HepG2 (cell line): Measurements from ENCODE around the gene DOC2A. TPM values are rescaled to one million over a fixed set of nuclear protein-coding genes. Genes with fewer than 3 reads are reported as not detected.

Experiments used
- BORCS8-MEF2B ChIP-seq: sonication (generic); formaldehyde crosslinking; IDR thresholded peaks from 2 replicates; pipeline ENCODE4 v1.8.0; 2022; ENCODE audit warnings: mild to moderate bottlenecking, missing genetic modification reagents
- CEBPG ChIP-seq: IDR thresholded peaks from 2 replicates; pipeline ENCODE4 v1.6.1; 2016
- CERS6 ChIP-seq: sonication (generic); formaldehyde crosslinking; IDR thresholded peaks from 2 replicates; pipeline ENCODE4 v1.5.0; 2020; ENCODE audit warnings: missing genetic modification reagents
- FOSL2 ChIP-seq: sonication (generic); formaldehyde crosslinking; IDR thresholded peaks from 2 replicates; pipeline ENCODE4 v1.4.0; 2020; ENCODE audit warnings: missing genetic modification reagents
- FOXJ3 ChIP-seq: sonication (generic); formaldehyde crosslinking; IDR thresholded peaks from 2 replicates; pipeline ENCODE4 v1.4.0; 2020; ENCODE audit warnings: missing genetic modification reagents, mild to moderate bottlenecking, borderline replicate concordance
- HNRNPL ChIP-seq: fragments of 200-400 bp; formaldehyde crosslinking; IDR thresholded peaks from 2 replicates; pipeline ENCODE4 v1.6.1; 2017; ENCODE audit warnings: mild to moderate bottlenecking, low read depth, low read length
- HOXA5 ChIP-seq: sonication (generic); formaldehyde crosslinking; IDR thresholded peaks from 2 replicates; pipeline ENCODE4 v1.4.0; 2020; ENCODE audit warnings: missing genetic modification reagents
- JDP2 ChIP-seq: sonication (generic); formaldehyde crosslinking; IDR thresholded peaks from 2 replicates; pipeline ENCODE4 v1.8.1; 2022; ENCODE audit warnings: missing genetic modification reagents, borderline replicate concordance
- MEIS2 ChIP-seq: sonication (generic); formaldehyde crosslinking; IDR thresholded peaks from 2 replicates; pipeline ENCODE4 v1.9.0; 2021; ENCODE audit warnings: mild to moderate bottlenecking, missing genetic modification reagents
- PLRG1 ChIP-seq: fragments of 450-650 bp; conservative IDR thresholded peaks from 2 replicates; pipeline ENCODE4 v1.6.1; 2016
- SIX1 ChIP-seq: sonication (generic); formaldehyde crosslinking; IDR thresholded peaks from 2 replicates; pipeline ENCODE4 v1.4.0; 2020; ENCODE audit warnings: missing genetic modification reagents, borderline replicate concordance
- SRSF9 ChIP-seq: fragments of 200-400 bp; formaldehyde crosslinking; IDR thresholded peaks from 2 replicates; pipeline ENCODE4 v1.6.1; 2018; ENCODE audit warnings: borderline replicate concordance, mild to moderate bottlenecking, low read depth, low read length; ENCODE audit not compliant: insufficient read depth, poor library complexity, severe bottlenecking
- TEF ChIP-seq: sonication (generic); formaldehyde crosslinking; IDR thresholded peaks from 2 replicates; pipeline ENCODE4 v1.5.0; 2020; ENCODE audit warnings: missing genetic modification reagents
- ZBTB46 ChIP-seq: sonication (generic); formaldehyde crosslinking; IDR thresholded peaks from 2 replicates; pipeline ENCODE4 v1.4.0; 2020; ENCODE audit warnings: mild to moderate bottlenecking, missing genetic modification reagents, borderline replicate concordance
- ZFP1 ChIP-seq: IDR thresholded peaks from 2 replicates; pipeline ENCODE4 v1.6.1; 2016
- ZFYVE20 ChIP-seq: sonication (generic); formaldehyde crosslinking; IDR thresholded peaks from 2 replicates; pipeline ENCODE4 v1.8.0; 2023; ENCODE audit warnings: low read depth, mild to moderate bottlenecking, moderate library complexity, missing genetic modification reagents, borderline replicate concordance
- ZNF101 ChIP-seq: sonication (generic); formaldehyde crosslinking; IDR thresholded peaks from 2 replicates; pipeline ENCODE4 v1.4.0; 2020; ENCODE audit warnings: mild to moderate bottlenecking, low read depth, missing genetic modification reagents, borderline replicate concordance
- ZNF205 ChIP-seq: IDR thresholded peaks from 2 replicates; pipeline ENCODE4 v1.6.1; 2018; ENCODE audit warnings: missing biosample characterization, missing genetic modification reagents
- ZNF232 ChIP-seq: sonication (generic); formaldehyde crosslinking; IDR thresholded peaks from 2 replicates; pipeline ENCODE4 v1.4.0; 2020; ENCODE audit warnings: missing genetic modification reagents, borderline replicate concordance
- ZNF281 ChIP-seq: sonication (generic); formaldehyde crosslinking; IDR thresholded peaks from 2 replicates; pipeline ENCODE4 v1.4.0; 2020; ENCODE audit warnings: missing genetic modification reagents, borderline replicate concordance
- ZNF30 ChIP-seq: sonication (generic); formaldehyde crosslinking; IDR thresholded peaks from 2 replicates; pipeline ENCODE4 v1.5.0; 2020; ENCODE audit warnings: mild to moderate bottlenecking, missing genetic modification reagents
- ZNF335 ChIP-seq: sonication (generic); formaldehyde crosslinking; IDR thresholded peaks from 2 replicates; pipeline ENCODE4 v1.4.0; 2020; ENCODE audit warnings: missing genetic modification reagents
- ZNF33B ChIP-seq: sonication (generic); formaldehyde crosslinking; IDR thresholded peaks from 2 replicates; pipeline ENCODE4 v1.5.1; 2020; ENCODE audit warnings: mild to moderate bottlenecking, missing genetic modification reagents
- ZNF547 ChIP-seq: sonication (generic); formaldehyde crosslinking; IDR thresholded peaks from 2 replicates; pipeline ENCODE4 v1.5.1; 2020; ENCODE audit warnings: mild to moderate bottlenecking, missing genetic modification reagents
- ZNF746 ChIP-seq: sonication (generic); formaldehyde crosslinking; IDR thresholded peaks from 2 replicates; pipeline ENCODE4 v1.8.0; 2022; ENCODE audit warnings: mild to moderate bottlenecking, missing genetic modification reagents
- ZNF768 ChIP-seq: sonication (generic); formaldehyde crosslinking; IDR thresholded peaks from 2 replicates; pipeline ENCODE4 v1.4.0; 2020; ENCODE audit warnings: missing genetic modification reagents
- polyA plus RNA-seq, 8 experiments: library from polyadenylated mRNA; depleted of rRNA in 3 of 8; stranded (reverse) in 7 of 8; unstranded in 1 of 8; fragments of >200 nt; fragmentation: Illumina TruSeq in 4 of 8; extraction: Trizol in 4 of 8; gene quantifications; 2 replicates each; pipeline versions ENCODE4 v1.2.1 to v1.2.3, GENCODE V29; 2011 to 2016; ENCODE audit warnings: low read depth in 4 of 8, missing spikeins in 1 of 8, mixed read lengths in 1 of 8; ENCODE audit not compliant: insufficient read depth in 1 of 8
- total RNA-seq, 5 experiments: library from RNA; depleted of rRNA; stranded (reverse); fragments of >200 nt; fragmentation: Illumina TruSeq; extraction: Trizol; gene quantifications; 2 replicates each; pipeline ENCODE4 v1.2.3, GENCODE V29; 2016; ENCODE audit warnings: low read depth in 1 of 5

The DOC2A gene
- total and polyA plus RNA-seq, 2 of the 13 experiments (the other 11 are each of a cell fraction or from before 2014, with no cell fraction given): 0.15 to 0.55 TPM

DNA sequence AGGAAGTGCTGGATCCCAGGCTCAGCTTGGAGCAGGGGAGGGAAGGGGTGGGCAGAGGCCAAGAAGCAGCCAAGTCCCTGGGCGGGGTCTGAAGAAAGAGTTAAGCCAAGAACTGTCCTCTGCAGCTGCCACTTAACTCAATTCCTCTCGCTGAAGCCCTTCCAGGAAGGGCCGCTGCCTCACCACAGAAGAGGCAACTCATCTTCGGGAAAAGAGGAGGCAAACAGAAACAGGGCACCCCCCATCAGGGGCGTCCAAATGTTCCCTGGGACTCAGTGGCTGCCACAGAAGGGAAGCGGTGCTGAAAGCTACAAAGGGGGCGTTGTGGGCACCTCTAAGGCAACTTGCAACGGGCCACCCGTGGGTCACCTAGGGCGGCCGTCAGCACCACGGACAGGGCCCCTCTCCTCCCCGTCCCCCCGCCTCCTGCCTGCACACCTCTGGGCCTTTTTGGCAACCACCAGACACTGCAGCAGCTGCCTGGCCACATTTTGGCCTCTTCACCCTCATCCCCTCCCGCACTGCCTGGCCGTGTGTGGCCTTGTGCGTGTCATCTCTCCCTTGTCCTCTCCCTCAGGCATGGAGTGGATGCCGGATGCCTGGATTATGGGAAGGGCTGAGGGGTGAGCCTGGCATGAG lies 17.7 kb upstream of the DOC2A start (continued):
- TF ChIP-seq CERS6 (no peak), ZNF547 (CRISPR knock-in tag) (0 out of 2 replicates have a peak, but pooled peaks have one; percentile 55), ZNF30 (CRISPR knock-in tag) (no peak), ZNF232 (no peak), ZNF101 (CRISPR knock-in tag) (no peak), FOXJ3 (CRISPR knock-in tag) (no peak), ZFYVE20 (CRISPR knock-in tag) (no peak), SRSF9 (no peak), ZNF335 (CRISPR knock-in tag) (no peak), MEIS2 (CRISPR knock-in tag) (0 out of 2 replicates have a peak, but pooled peaks have one; percentile 45), CEBPG (no peak), ZNF768 (CRISPR knock-in tag) (peak; percentile 73; the same call in 1 of the 2 replicates), ZFP1 (CRISPR knock-in tag) (no peak), TEF (CRISPR knock-in tag) (no peak), ZNF281 (CRISPR knock-in tag) (no peak), ZNF33B (CRISPR knock-in tag) (no peak), ZNF205 (CRISPR knock-in tag) (0 out of 2 replicates have a peak, but pooled peaks have one; percentile 41), ZBTB46 (no peak), BORCS8-MEF2B (0 out of 2 replicates have a peak, but pooled peaks have one; percentile 47), PLRG1 (no peak), ZNF746 (CRISPR knock-in tag) (no peak), HNRNPL (0 out of 2 replicates have a peak, but pooled peaks have one; percentile 37), JDP2 (CRISPR knock-in tag) (no peak), FOSL2 (CRISPR knock-in tag) (peak; percentile 27; the same call in 1 of the 2 replicates), SIX1 (CRISPR knock-in tag) (no peak), HOXA5 (CRISPR knock-in tag) (0 out of 2 replicates have a peak, but pooled peaks have one; percentile 45)
